NCI-H345 (cell line): ENCODE results near the gene CFAP107.

Source experiments
- DNase-seq: peaks from one replicate; lab custom pipeline; 2025; lab: John Stamatoyannopoulos, UW

CFAP107 gene

GRCh38 chr1:12741946-12742345 lies 4.1 kb upstream of the CFAP107 start:
- DNase-seq = no peak

- DNase-seq = no peak
Observed at GRCh38 chr1:12745126-12745991, 641 bp upstream of the CFAP107 start.

- no peak for DNase-seq
Observed at GRCh38 chr1:12748778-12749355, 2.9 kb downstream of the CFAP107 start.

GRCh38 chr1:12754738-12755137 lies 8.7 kb downstream of the CFAP107 start:
- no peak for DNase-seq

- DNase-seq = peak; percentile 68
Observed at GRCh38 chr1:12756273-12756672, 10.3 kb downstream of the CFAP107 start.

- no peak for DNase-seq
Observed at GRCh38 chr1:12756768-12757413, 10.9 kb downstream of the CFAP107 start.

- no peak for DNase-seq
Observed at GRCh38 chr1:12757836-12758235, 11.8 kb downstream of the CFAP107 start.

- no peak for DNase-seq
Observed at GRCh38 chr1:12760256-12760795, 14.3 kb downstream of the CFAP107 start.

- DNase-seq = no peak
Observed at GRCh38 chr1:12761781-12762180, 15.8 kb downstream of the CFAP107 start.

- no peak for DNase-seq
Observed at GRCh38 chr1:12762766-12763165, 16.8 kb downstream of the CFAP107 start.

GRCh38 chr1:12763479-12763878 lies 17.5 kb downstream of the CFAP107 start:
- no peak for DNase-seq

GRCh38 chr1:12764016-12764415 lies 18.0 kb downstream of the CFAP107 start:
- DNase-seq = no peak

- no peak for DNase-seq
Observed at GRCh38 chr1:12769031-12769430, 23.0 kb downstream of the CFAP107 start.

GRCh38 chr1:12769976-12770505 lies 24.0 kb downstream of the CFAP107 start:
- DNase-seq = no peak

- no peak for DNase-seq
Observed at GRCh38 chr1:12770620-12771019, 24.6 kb downstream of the CFAP107 start.

- DNase-seq = no peak
Observed at GRCh38 chr1:12771186-12771585, 25.2 kb downstream of the CFAP107 start.

GRCh38 chr1:12772520-12772919 lies 26.5 kb downstream of the CFAP107 start:
- no peak for DNase-seq

GRCh38 chr1:12773438-12773837 lies 27.4 kb downstream of the CFAP107 start, which contains the start of gene PRAMEF12:
Gene PRAMEF12 (plus strand): TSS chr1:12773738. CDS start chr1:12774868, 1,130 bp downstream.
- DNase-seq = no peak

GRCh38 chr1:12774801-12775345 lies 28.9 kb downstream of the CFAP107 start:
- DNase-seq = no peak

- DNase-seq = no peak
Observed at GRCh38 chr1:12775443-12775842, 29.4 kb downstream of the CFAP107 start.

- DNase-seq = no peak
Observed at GRCh38 chr1:12776801-12777557, 31.0 kb downstream of the CFAP107 start.
